Liver (tissue), 9 donors: ENCODE results near the gene STRIP2. TPM values are rescaled to one million over a fixed set of nuclear protein-coding genes. Genes with fewer than 3 reads are reported as not detected.

Experiments
- DNase-seq: peaks from one replicate; pipeline ENCODE4 v3.0.0-alpha.2; 2017; ENCODE audit warnings: low spot score
- H3K27ac ChIP-seq, 2 donors: one replicate each; pipeline ENCODE4 v1.7.0; 2013; ENCODE audit warnings: inconsistent platforms in 2 of 2, low read length in 2 of 2, control low read depth in 1 of 2, low read depth in 1 of 2, mild to moderate bottlenecking in 1 of 2
- H3K27me3 ChIP-seq, 4 donors: one replicate each; pipeline versions ENCODE4 v1.6.1 to v1.7.0; 2013; ENCODE audit warnings: low read length in 3 of 4, inconsistent platforms in 1 of 4, mild to moderate bottlenecking in 1 of 4, moderate library complexity in 1 of 4; ENCODE audit not compliant: control insufficient read depth in 4 of 4, insufficient read depth in 4 of 4
- H3K36me3 ChIP-seq, 4 donors: one replicate each; pipeline versions ENCODE4 v1.6.1 to v1.7.0; 2013; ENCODE audit warnings: low read length in 3 of 4, mild to moderate bottlenecking in 3 of 4, low read depth in 1 of 4, moderate library complexity in 1 of 4; ENCODE audit not compliant: control insufficient read depth in 4 of 4, insufficient read depth in 3 of 4
- H3K4me1 ChIP-seq, 4 donors: one replicate each; pipeline versions ENCODE4 v1.6.1 to v1.7.0; 2013; ENCODE audit warnings: low read length in 3 of 4, mild to moderate bottlenecking in 3 of 4, moderate library complexity in 1 of 4; ENCODE audit not compliant: control insufficient read depth in 4 of 4, insufficient read depth in 4 of 4
- H3K4me3 ChIP-seq, 3 donors: one replicate each; pipeline versions ENCODE4 v1.6.1 to v1.7.0; 2013; ENCODE audit warnings: low read length in 3 of 3, control low read depth in 1 of 3, low read depth in 1 of 3, mild to moderate bottlenecking in 1 of 3
- H3K9ac ChIP-seq, 2 donors: one replicate each; pipeline ENCODE4 v1.7.0; 2013; ENCODE audit warnings: low read length in 2 of 2, mild to moderate bottlenecking in 2 of 2, moderate library complexity in 2 of 2, control low read depth in 1 of 2, low read depth in 1 of 2
- H3K9me3 ChIP-seq, 4 donors: one replicate each; pipeline versions ENCODE4 v1.6.1 to v1.7.0; 2013; ENCODE audit warnings: low read length in 3 of 4; ENCODE audit not compliant: control insufficient read depth in 4 of 4
- FOXA2 ChIP-seq: IDR thresholded peaks from 2 replicates; pipeline ENCODE4 v1.6.1; 2016; ENCODE audit warnings: antibody characterized with exemption
- GABPA ChIP-seq, 2 donors: IDR thresholded peaks in 1 of 2; conservative IDR thresholded peaks in 1 of 2; 2 replicates each; pipeline ENCODE4 v1.6.1; 2016; ENCODE audit warnings: antibody characterized with exemption in 2 of 2, mild to moderate bottlenecking in 1 of 2, moderate library complexity in 1 of 2
- HNF4A ChIP-seq, 2 donors: conservative IDR thresholded peaks; 2 replicates each; pipeline ENCODE4 v1.6.1; 2016; ENCODE audit warnings: antibody characterized with exemption in 2 of 2, mild to moderate bottlenecking in 2 of 2
- HNF4G ChIP-seq: IDR thresholded peaks from 2 replicates; pipeline ENCODE4 v1.6.1; 2016; ENCODE audit warnings: antibody characterized with exemption
- MAX ChIP-seq: IDR thresholded peaks from 2 replicates; pipeline ENCODE4 v1.6.1; 2016; ENCODE audit warnings: antibody characterized with exemption
- NR2F2 ChIP-seq: IDR thresholded peaks from 2 replicates; pipeline ENCODE4 v1.6.1; 2016; ENCODE audit warnings: antibody characterized with exemption
- RAD21 ChIP-seq, 2 donors: IDR thresholded peaks; 2 replicates each; pipeline ENCODE4 v1.6.1; 2016; ENCODE audit warnings: antibody characterized with exemption in 2 of 2, mild to moderate bottlenecking in 2 of 2
- RXRA ChIP-seq, 2 donors: IDR thresholded peaks; 2 replicates each; pipeline ENCODE4 v1.6.1; 2017 to 2018; ENCODE audit warnings: antibody characterized with exemption in 2 of 2, mild to moderate bottlenecking in 1 of 2
- SP1 ChIP-seq: IDR thresholded peaks from 2 replicates; pipeline ENCODE4 v1.6.1; 2018; ENCODE audit warnings: antibody characterized with exemption, mild to moderate bottlenecking
- TAF1 ChIP-seq: conservative IDR thresholded peaks from 2 replicates; pipeline ENCODE4 v1.6.1; 2016; ENCODE audit warnings: antibody characterized with exemption, mild to moderate bottlenecking
- YY1 ChIP-seq: IDR thresholded peaks from 2 replicates; pipeline ENCODE4 v1.6.1; 2016; ENCODE audit warnings: antibody characterized with exemption, mild to moderate bottlenecking
- WGBS: extraction: QIAGEN DNeasy Blood & Tissue Kit; methylation state at CpG from one replicate; pipeline ENCODE4 v1.1.7; 2013; 5-methylcytosine and 5-hydroxymethylcytosine counted together
- polyA plus RNA-seq, 2 donors: library from polyadenylated mRNA; stranded (reverse) in 1 of 2; unstranded in 1 of 2; fragments of 200-250 nt in 1 of 2; fragments of >200 nt in 1 of 2; fragmentation: Nextera tagmentation in 1 of 2; extraction: Ambion mirVana in 1 of 2; gene quantifications; one replicate each; pipeline versions ENCODE4 v1.2.1 to v1.2.3, GENCODE V29; 2013 to 2015
- total RNA-seq, 2 donors: library from RNA; depleted of rRNA; stranded (reverse); fragments of >200 nt; gene quantifications; one replicate each; pipeline ENCODE4 v1.2.3, GENCODE V29; 2014
- TF ChIP-seq, protein P1 (sequence below): IDR thresholded peaks from 2 replicates; pipeline ENCODE4 v1.6.1; 2016; ENCODE audit warnings: antibody characterized with exemption
- TF ChIP-seq, protein P2 (sequence below): IDR thresholded peaks from 2 replicates; pipeline ENCODE4 v1.6.1; 2016; ENCODE audit warnings: antibody characterized with exemption
- TF ChIP-seq, protein P3 (sequence below): fragments of 150-350 bp; IDR thresholded peaks from 2 replicates; pipeline ENCODE4 v1.5.1; 2017; ENCODE audit warnings: improper control_type of control experiment, low read depth, low read length; ENCODE audit not compliant: missing input control
- donor health status: healthy.
- donor health status: healthy.
- donor health status: healthy.
- donor health status: healthy.
- donor health status: healthy.

The STRIP2 gene
- total and polyA plus RNA-seq, 4 donors = 0.18 to 4.8 (median 0.35) TPM

GRCh38 chr7:129529643-129530042 lies 95.4 kb downstream of the STRIP2 start:
- TF ChIP-seq TAF1 (no peak), GABPA (IDR thresholded peaks at IDR 0.05 in 1 of 2, conservative IDR thresholded peaks at IDR 0.05 in 1 of 2) (no peak), NR2F2 (no peak), FOXA2 (no peak), YY1 (no peak), HNF4G (no peak), RAD21 (IDR thresholded peaks at IDR 0.05) (no peak), SP1 (no peak)
- TF ChIP-seq, protein P1, sequence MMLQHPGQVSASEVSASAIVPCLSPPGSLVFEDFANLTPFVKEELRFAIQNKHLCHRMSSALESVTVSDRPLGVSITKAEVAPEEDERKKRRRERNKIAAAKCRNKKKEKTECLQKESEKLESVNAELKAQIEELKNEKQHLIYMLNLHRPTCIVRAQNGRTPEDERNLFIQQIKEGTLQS = no peak
- TF ChIP-seq, protein P2, sequence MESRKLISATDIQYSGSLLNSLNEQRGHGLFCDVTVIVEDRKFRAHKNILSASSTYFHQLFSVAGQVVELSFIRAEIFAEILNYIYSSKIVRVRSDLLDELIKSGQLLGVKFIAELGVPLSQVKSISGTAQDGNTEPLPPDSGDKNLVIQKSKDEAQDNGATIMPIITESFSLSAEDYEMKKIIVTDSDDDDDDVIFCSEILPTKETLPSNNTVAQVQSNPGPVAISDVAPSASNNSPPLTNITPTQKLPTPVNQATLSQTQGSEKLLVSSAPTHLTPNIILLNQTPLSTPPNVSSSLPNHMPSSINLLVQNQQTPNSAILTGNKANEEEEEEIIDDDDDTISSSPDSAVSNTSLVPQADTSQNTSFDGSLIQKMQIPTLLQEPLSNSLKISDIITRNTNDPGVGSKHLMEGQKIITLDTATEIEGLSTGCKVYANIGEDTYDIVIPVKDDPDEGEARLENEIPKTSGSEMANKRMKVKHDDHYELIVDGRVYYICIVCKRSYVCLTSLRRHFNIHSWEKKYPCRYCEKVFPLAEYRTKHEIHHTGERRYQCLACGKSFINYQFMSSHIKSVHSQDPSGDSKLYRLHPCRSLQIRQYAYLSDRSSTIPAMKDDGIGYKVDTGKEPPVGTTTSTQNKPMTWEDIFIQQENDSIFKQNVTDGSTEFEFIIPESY = no peak
- H3K4me3 ChIP-seq = no peak overlapping the region
- no peaks in the 10 kb centered on the region for H3K4me1 ChIP-seq
- DNase-seq = no peak
- no peaks in the 10 kb centered on the region for H3K27me3 ChIP-seq
- no peak overlapping the region for H3K9ac ChIP-seq
- no peak overlapping the region for H3K27ac ChIP-seq
- no peaks in the 10 kb centered on the region for H3K9me3 ChIP-seq
- H3K36me3 ChIP-seq = no peaks in the 10 kb centered on the region
- 93% methylated on average over 4 of the region's 4 CpGs for WGBS

- H3K36me3 ChIP-seq = no peaks in the 10 kb centered on the region
- H3K4me1 ChIP-seq = no peaks in the 10 kb centered on the region
- H3K27me3 ChIP-seq = no peaks in the 10 kb centered on the region
- no peak overlapping the region for H3K9ac ChIP-seq
- WGBS = 85% methylated on average over 5 of the region's 5 CpGs
- TF ChIP-seq, protein P2 = no peak
- no peak for TF ChIP-seq RXRA (IDR thresholded peaks at IDR 0.05)
- TF ChIP-seq, protein P3, sequence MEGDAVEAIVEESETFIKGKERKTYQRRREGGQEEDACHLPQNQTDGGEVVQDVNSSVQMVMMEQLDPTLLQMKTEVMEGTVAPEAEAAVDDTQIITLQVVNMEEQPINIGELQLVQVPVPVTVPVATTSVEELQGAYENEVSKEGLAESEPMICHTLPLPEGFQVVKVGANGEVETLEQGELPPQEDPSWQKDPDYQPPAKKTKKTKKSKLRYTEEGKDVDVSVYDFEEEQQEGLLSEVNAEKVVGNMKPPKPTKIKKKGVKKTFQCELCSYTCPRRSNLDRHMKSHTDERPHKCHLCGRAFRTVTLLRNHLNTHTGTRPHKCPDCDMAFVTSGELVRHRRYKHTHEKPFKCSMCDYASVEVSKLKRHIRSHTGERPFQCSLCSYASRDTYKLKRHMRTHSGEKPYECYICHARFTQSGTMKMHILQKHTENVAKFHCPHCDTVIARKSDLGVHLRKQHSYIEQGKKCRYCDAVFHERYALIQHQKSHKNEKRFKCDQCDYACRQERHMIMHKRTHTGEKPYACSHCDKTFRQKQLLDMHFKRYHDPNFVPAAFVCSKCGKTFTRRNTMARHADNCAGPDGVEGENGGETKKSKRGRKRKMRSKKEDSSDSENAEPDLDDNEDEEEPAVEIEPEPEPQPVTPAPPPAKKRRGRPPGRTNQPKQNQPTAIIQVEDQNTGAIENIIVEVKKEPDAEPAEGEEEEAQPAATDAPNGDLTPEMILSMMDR = no peak
- DNase-seq = no peak
- H3K9me3 ChIP-seq = no peaks in the 10 kb centered on the region
- H3K4me3 ChIP-seq = no peak overlapping the region
- no peak overlapping the region for H3K27ac ChIP-seq
Observed at GRCh38 chr7:129530795-129531391, 96.7 kb downstream of the STRIP2 start.

DNA sequence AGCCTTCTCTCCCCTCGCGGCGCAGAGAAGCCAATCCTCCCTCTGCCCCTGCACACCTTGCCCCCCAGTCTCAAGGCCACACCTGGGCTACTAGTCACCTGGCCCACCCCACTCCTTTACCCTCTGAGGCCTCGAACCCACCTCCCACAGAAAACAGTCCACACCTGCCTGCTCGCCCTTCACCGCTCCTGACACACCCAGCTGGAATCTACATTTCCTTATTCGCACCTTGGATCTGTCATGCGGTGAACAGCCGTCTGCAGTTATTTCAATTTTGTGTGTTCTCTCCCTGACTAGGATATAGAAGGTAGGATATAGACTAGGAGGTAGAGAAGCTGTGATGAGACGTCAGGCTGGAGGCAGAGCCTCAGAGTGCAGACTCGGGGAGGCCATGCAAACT lies 97.5 kb downstream of the STRIP2 start:
- no peaks in the 10 kb centered on the region for H3K36me3 ChIP-seq
- 87% methylated on average over 11 of the region's 11 CpGs for WGBS
- no peaks in the 10 kb centered on the region for H3K9me3 ChIP-seq
- no peak overlapping the region for H3K9ac ChIP-seq
- no peak overlapping the region for H3K4me3 ChIP-seq
- H3K4me1 ChIP-seq = no peaks in the 10 kb centered on the region
- H3K27ac ChIP-seq = no peak overlapping the region
- DNase-seq = no peak
- no peaks in the 10 kb centered on the region for H3K27me3 ChIP-seq
- TF ChIP-seq, protein P3 = no peak
- TF ChIP-seq MAX = no peak
- no peak for TF ChIP-seq RAD21 (IDR thresholded peaks at IDR 0.05)
- TF ChIP-seq, protein P2 = no peak
- no peak for TF ChIP-seq SP1
- TF ChIP-seq, protein P1 = no peak
- TF ChIP-seq HNF4A (conservative IDR thresholded peaks at IDR 0.05) = no peak
- TF ChIP-seq TAF1 = no peak
- TF ChIP-seq HNF4G = no peak
- TF ChIP-seq GABPA (IDR thresholded peaks at IDR 0.05 in 1 of 2, conservative IDR thresholded peaks at IDR 0.05 in 1 of 2) = no peak
- no peak for TF ChIP-seq RXRA (IDR thresholded peaks at IDR 0.05)
- no peak for TF ChIP-seq YY1
- TF ChIP-seq FOXA2 = no peak
